ENCODE results near the gene SCN2B. TPM values are rescaled to one million over a fixed set of nuclear protein-coding genes. Genes with fewer than 3 reads are reported as not detected.
A peak's percentile ranks its signal among the peaks of the same experiment; 100 is the strongest.

The SCN2B gene
- total and polyA plus RNA-seq, 10 donors, result 0.02 to 0.15 (median 0.04) TPM; not detected in 4

DNA sequence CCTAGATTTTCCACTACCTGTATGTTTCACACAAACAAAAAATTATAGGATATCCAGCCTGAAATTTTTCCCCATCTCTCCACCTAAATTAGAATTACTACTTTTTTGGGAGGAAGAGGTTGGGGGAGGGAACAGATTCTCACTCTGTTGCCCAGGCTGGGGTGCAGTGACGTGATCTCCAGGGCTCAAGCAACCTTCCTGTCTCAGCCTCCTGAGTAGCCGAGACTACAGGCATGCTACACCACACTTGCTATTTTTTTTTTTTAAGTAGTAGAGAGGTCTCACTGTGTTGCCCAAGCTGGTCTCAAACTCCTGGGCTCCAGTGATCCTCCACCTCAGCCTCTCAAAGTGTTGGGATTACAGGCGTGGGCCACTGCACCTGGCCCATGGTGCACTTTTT lies 38.8 kb upstream of the SCN2B start:
- Histone ChIP-seq H3K36me3 (peaks cover 0 to 20% (median 0%) of the 10 kb centered on the region in 6 donors), H3K27me3 (replicated peaks in 1 of 7) (peaks cover 0 to 26% (median 0%) of the 10 kb centered on the region in 7 donors), H3K4me1 (peaks cover 22 to 100% (median 62%) of the 10 kb centered on the region in 6 donors), H3K4me3 (peak overlapping the region in 1 of 8 donors; percentile 39), H3K27ac (peak overlapping the region in 7 of 8 donors; percentile 16 to 88 (median 73)), H3K9me3 (no peaks in the 10 kb centered on the region)
- WGBS, 5 donors, result 36 to 62% (median 50%) methylated on average over 3 of the region's 3 CpGs
- intact Hi-C loops (cut with DNase I; ENCODE audit: low total_unique reads), result no loop called here
- TF ChIP-seq, protein P1, sequence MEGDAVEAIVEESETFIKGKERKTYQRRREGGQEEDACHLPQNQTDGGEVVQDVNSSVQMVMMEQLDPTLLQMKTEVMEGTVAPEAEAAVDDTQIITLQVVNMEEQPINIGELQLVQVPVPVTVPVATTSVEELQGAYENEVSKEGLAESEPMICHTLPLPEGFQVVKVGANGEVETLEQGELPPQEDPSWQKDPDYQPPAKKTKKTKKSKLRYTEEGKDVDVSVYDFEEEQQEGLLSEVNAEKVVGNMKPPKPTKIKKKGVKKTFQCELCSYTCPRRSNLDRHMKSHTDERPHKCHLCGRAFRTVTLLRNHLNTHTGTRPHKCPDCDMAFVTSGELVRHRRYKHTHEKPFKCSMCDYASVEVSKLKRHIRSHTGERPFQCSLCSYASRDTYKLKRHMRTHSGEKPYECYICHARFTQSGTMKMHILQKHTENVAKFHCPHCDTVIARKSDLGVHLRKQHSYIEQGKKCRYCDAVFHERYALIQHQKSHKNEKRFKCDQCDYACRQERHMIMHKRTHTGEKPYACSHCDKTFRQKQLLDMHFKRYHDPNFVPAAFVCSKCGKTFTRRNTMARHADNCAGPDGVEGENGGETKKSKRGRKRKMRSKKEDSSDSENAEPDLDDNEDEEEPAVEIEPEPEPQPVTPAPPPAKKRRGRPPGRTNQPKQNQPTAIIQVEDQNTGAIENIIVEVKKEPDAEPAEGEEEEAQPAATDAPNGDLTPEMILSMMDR (IDR thresholded peaks at IDR 0.05 in 8 of 11, conservative IDR thresholded peaks at IDR 0.05 in 3 of 11), result no peak
- TF ChIP-seq POLR2A (IDR thresholded peaks at IDR 0.05) (no peak), POLR2AphosphoS5 (IDR thresholded peaks at IDR 0.05) (no peak)
- no peak for DNase-seq

DNA sequence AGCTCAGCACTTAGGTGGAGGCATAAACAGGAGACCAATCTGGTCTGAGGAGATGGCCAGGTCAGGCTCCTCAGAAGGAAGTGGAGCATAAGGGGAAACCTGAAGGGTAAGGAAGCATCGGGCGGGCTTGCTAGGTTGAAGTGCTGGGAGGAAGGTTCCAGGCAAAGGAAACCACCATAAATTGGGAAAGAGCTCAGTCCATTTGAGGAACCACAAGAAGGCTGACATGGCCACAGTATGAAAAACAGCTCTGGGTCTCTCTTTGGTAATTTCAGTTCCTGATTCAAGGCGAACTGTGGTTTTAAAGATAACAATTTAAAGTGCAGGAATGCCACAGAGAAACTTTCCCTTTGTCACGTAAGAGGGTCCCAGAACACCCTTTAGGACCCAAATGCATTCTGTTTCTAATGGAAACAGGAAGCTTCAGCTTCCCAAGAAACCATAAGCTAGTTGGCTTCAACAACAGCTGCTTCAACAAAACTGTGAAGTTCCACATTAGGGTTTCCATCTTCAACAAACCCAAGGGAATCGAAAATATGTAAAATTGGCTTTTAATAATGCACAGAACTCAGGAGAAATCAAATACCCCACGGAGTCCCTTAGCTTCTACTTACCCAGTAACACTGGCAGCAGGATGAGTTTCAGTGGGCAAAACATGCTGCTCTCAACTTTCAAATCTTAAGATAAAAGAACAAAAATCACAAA lies 37.9 kb upstream of the SCN2B start:
- Histone ChIP-seq H3K4me3 (peak overlapping the region in 1 of 8 donors; percentile 39), H3K36me3 (peaks cover 0 to 29% (median 0%) of the 10 kb centered on the region in 6 donors), H3K9me3 (no peaks in the 10 kb centered on the region), H3K4me1 (peaks cover 22 to 100% (median 58%) of the 10 kb centered on the region in 6 donors), H3K27ac (peak overlapping the region in 7 of 8 donors; percentile 52 to 88 (median 73)), H3K27me3 (replicated peaks in 1 of 7) (peaks cover 0 to 29% (median 0%) of the 10 kb centered on the region in 7 donors)
- WGBS, 5 donors, result 23 to 30% (median 28%) methylated on average over 6 of the region's 6 CpGs
- DNase-seq, result no peak
- intact Hi-C loops (cut with DNase I; ENCODE audit: low total_unique reads), result no loop called here
- TF ChIP-seq, protein P1 (IDR thresholded peaks at IDR 0.05 in 8 of 11, conservative IDR thresholded peaks at IDR 0.05 in 3 of 11), result no peak
- TF ChIP-seq POLR2A (IDR thresholded peaks at IDR 0.05) (no peak), POLR2AphosphoS5 (IDR thresholded peaks at IDR 0.05) (peak in 1 of 3 donors; percentile 41)

DNA sequence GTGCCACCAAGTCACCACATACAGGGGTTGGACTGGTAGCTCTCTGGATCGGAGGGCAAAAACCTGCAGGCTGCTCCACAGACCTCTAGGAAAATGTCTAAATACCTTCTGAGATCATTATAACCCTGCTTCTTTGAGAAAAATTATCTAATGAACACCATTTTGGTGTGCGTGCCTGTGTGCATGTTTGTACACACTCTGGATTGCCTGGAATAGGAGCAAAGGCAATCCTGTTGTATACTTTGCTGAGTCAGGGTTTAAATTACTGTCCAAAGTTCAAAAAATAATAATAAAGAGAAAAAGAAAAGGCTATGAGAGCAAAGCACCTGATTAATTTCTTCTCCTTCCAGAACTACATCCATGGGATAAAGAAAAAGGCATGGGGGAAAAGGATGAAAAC lies 37.3 kb upstream of the SCN2B start:
- intact Hi-C loops (cut with DNase I; ENCODE audit: low total_unique reads), result no loop called here
- Histone ChIP-seq H3K9me3 (no peaks in the 10 kb centered on the region), H3K27me3 (replicated peaks in 1 of 7) (peaks cover 0 to 31% (median 0%) of the 10 kb centered on the region in 7 donors), H3K27ac (peak overlapping the region in 7 of 8 donors; percentile 52 to 88 (median 73)), H3K36me3 (peaks cover 0 to 34% (median 0%) of the 10 kb centered on the region in 6 donors), H3K4me1 (peaks cover 22 to 100% (median 55%) of the 10 kb centered on the region in 6 donors), H3K4me3 (peak overlapping the region in 1 of 8 donors; percentile 12)
- DNase-seq, result no peak
- 80 to 88% (median 85%) methylated on average over 2 of the region's 2 CpGs for WGBS, 5 donors
- TF ChIP-seq, protein P1 (IDR thresholded peaks at IDR 0.05 in 8 of 11, conservative IDR thresholded peaks at IDR 0.05 in 3 of 11), result no peak
- TF ChIP-seq POLR2AphosphoS5 (IDR thresholded peaks at IDR 0.05) (no peak), POLR2A (IDR thresholded peaks at IDR 0.05) (no peak)

DNA sequence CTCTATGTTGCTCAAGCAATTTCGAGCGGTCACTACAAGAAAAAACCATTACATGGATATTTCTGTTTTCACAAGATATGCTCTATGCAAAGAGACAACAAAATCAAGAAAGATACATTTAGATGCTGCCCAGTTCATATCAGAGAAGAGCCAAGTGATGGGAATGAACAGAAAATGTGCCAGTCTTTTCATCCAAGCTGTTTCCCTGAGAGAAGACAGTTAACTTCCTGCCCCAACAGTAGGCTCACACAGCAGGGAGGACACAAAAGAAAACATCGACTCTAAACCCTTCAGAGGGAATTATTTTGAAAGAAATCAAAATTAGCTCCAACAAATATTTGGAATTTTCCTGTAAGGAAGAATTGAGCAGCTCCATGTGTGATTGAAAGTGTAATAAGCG lies 36.8 kb upstream of the SCN2B start:
- Histone ChIP-seq H3K4me1 (peaks cover 22 to 100% (median 55%) of the 10 kb centered on the region in 6 donors), H3K36me3 (peaks cover 0 to 39% (median 0%) of the 10 kb centered on the region in 6 donors), H3K4me3 (peak overlapping the region in 1 of 8 donors; percentile 30), H3K9me3 (no peaks in the 10 kb centered on the region), H3K27me3 (replicated peaks in 1 of 7) (peaks cover 0 to 25% (median 0%) of the 10 kb centered on the region in 7 donors), H3K27ac (peak overlapping the region in 6 of 8 donors; percentile 52 to 88 (median 75))
- 69 to 79% (median 75%) methylated on average over 4 of the region's 4 CpGs for WGBS, 5 donors
- no peak for TF ChIP-seq POLR2AphosphoS5 (IDR thresholded peaks at IDR 0.05)
- TF ChIP-seq, protein P1 (IDR thresholded peaks at IDR 0.05 in 8 of 11, conservative IDR thresholded peaks at IDR 0.05 in 3 of 11), result no peak
- DNase-seq, result no peak
- intact Hi-C loops (cut with DNase I; ENCODE audit: low total_unique reads), result no loop called here
